GM23338 (cell line): Measurements from ENCODE around the gene MARCHF3. TPM values are rescaled to one million over a fixed set of nuclear protein-coding genes. Genes with fewer than 3 reads are reported as not detected.

Experiments
- ATAC-seq: fragments of 200-7000 bp; cut with Tn5 transposase; 3 replicates; pipeline ENCODE4 v1.9.1; 2020
- DNase-seq: peaks from one replicate; pipeline ENCODE4 v3.0.0-alpha.2; 2015; ENCODE audit warnings: low spot score
- H2AFZ ChIP-seq: fragments of 200-600 bp; sonication (generic); 2 replicates; pipeline ENCODE4 v1.8.0; 2016; ENCODE audit warnings: antibody characterized with exemption, mild to moderate bottlenecking, moderate library complexity
- H3F3A ChIP-seq: fragments of 200-600 bp; sonication (generic); replicated peaks from 2 replicates; pipeline ENCODE4 v1.8.0; 2017; ENCODE audit warnings: antibody characterized with exemption, mixed run types, low read depth
- H3K27ac ChIP-seq: fragments of 200-600 bp; sonication (generic); 2 replicates; pipeline ENCODE4 v1.6.1; 2016; ENCODE audit warnings: low read depth
- H3K27me3 ChIP-seq: fragments of 200-600 bp; sonication (generic); 2 replicates; pipeline ENCODE4 v1.8.0; 2016; ENCODE audit warnings: mild to moderate bottlenecking, mixed run types, moderate library complexity; ENCODE audit not compliant: insufficient read depth
- H3K36me3 ChIP-seq: fragments of 200-600 bp; sonication (generic); 2 replicates; pipeline ENCODE4 v1.8.0; 2016; ENCODE audit warnings: mild to moderate bottlenecking; ENCODE audit not compliant: insufficient read depth
- H3K4me1 ChIP-seq: fragments of 200-600 bp; sonication (generic); 2 replicates; pipeline ENCODE4 v1.8.0; 2016; ENCODE audit warnings: mild to moderate bottlenecking, moderate library complexity; ENCODE audit not compliant: insufficient read depth
- H3K4me2 ChIP-seq: fragments of 200-600 bp; sonication (generic); 2 replicates; pipeline ENCODE4 v1.7.1; 2017; ENCODE audit warnings: mixed run types
- H3K4me3 ChIP-seq: fragments of 200-600 bp; sonication (generic); 2 replicates; pipeline ENCODE4 v1.6.1; 2016; ENCODE audit warnings: mixed run types
- H3K79me2 ChIP-seq: fragments of 200-600 bp; sonication (generic); replicated peaks from 2 replicates; pipeline ENCODE4 v1.8.0; 2017; ENCODE audit warnings: mild to moderate bottlenecking; ENCODE audit not compliant: insufficient read depth
- H3K9me2 ChIP-seq: fragments of 200-600 bp; sonication (generic); 2 replicates; pipeline ENCODE4 v1.8.0; 2017; ENCODE audit not compliant: insufficient read depth
- H4K20me1 ChIP-seq: fragments of 200-600 bp; sonication (generic); replicated peaks from 2 replicates; pipeline ENCODE4 v1.8.0; 2017; ENCODE audit warnings: mild to moderate bottlenecking; ENCODE audit not compliant: insufficient read depth
- H3K27ac Mint-ChIP-seq: 2 replicates; pipeline ENCODE4 v1.8.0; 2020; ENCODE audit warnings: inconsistent platforms, mild to moderate bottlenecking, moderate library complexity, mixed read lengths
- H3K27me3 Mint-ChIP-seq: 3 replicates; pipeline ENCODE4 v1.8.0; 2022; ENCODE audit warnings: low read depth, mild to moderate bottlenecking, moderate library complexity, mixed read lengths, inconsistent platforms; ENCODE audit not compliant: insufficient read depth, poor library complexity
- H3K36me3 Mint-ChIP-seq: 3 replicates; pipeline ENCODE4 v1.8.0; 2021; ENCODE audit warnings: low read depth, mild to moderate bottlenecking, inconsistent platforms, moderate library complexity, mixed read lengths
- H3K4me1 Mint-ChIP-seq: 3 replicates; pipeline ENCODE4 v1.8.0; 2020; ENCODE audit warnings: mild to moderate bottlenecking, inconsistent platforms, mixed read lengths
- H3K4me3 Mint-ChIP-seq: 3 replicates; pipeline ENCODE4 v1.8.0; 2021; ENCODE audit warnings: moderate library complexity, mild to moderate bottlenecking, inconsistent platforms, mixed read lengths
- H3K9me3 Mint-ChIP-seq: 3 replicates; pipeline ENCODE4 v1.8.0; 2020; ENCODE audit warnings: moderate library complexity, mild to moderate bottlenecking, inconsistent platforms, mixed read lengths
- CREB1 ChIP-seq: fragments of 250-450 bp; sonication (Bioruptor Pico); IDR thresholded peaks from 2 replicates; pipeline ENCODE4 v1.5.0; 2020; ENCODE audit warnings: low read depth, mild to moderate bottlenecking, moderate library complexity
- CTCF ChIP-seq, 2 experiments: fragments of 200-600 bp in 1 of 2; sonication (generic) in 1 of 2; conservative IDR thresholded peaks; 2 replicates each; pipeline versions ENCODE4 v1.5.1 to v1.6.1; 2016 to 2017; ENCODE audit warnings: antibody characterized with exemption in 2 of 2, low read depth in 2 of 2, mild to moderate bottlenecking in 2 of 2, moderate library complexity in 1 of 2
- EZH2phosphoT487 ChIP-seq: fragments of 200-600 bp; sonication (generic); IDR thresholded peaks from one replicate; pipeline ENCODE4 v1.8.1; 2018; ENCODE audit warnings: antibody characterized with exemption; ENCODE audit not compliant: unreplicated experiment
- POLR2AphosphoS5 ChIP-seq: IDR thresholded peaks from 2 replicates; pipeline ENCODE4 v1.6.1; 2016; ENCODE audit warnings: antibody characterized with exemption, low read depth
- REST ChIP-seq: IDR thresholded peaks from one replicate; pipeline ENCODE4 v1.6.1; 2018; ENCODE audit warnings: antibody characterized with exemption; ENCODE audit not compliant: unreplicated experiment
- STAT1 ChIP-seq: IDR thresholded peaks from one replicate; pipeline ENCODE4 v1.6.1; 2016; ENCODE audit warnings: antibody characterized with exemption; ENCODE audit not compliant: unreplicated experiment
- ZNF114 ChIP-seq: fragments of 250-450 bp; sonication (Bioruptor Pico); IDR thresholded peaks from 2 replicates; pipeline ENCODE4 v1.5.0; 2020; ENCODE audit warnings: mild to moderate bottlenecking, moderate library complexity
- ZNF331 ChIP-seq: fragments of 250-450 bp; sonication (Bioruptor Pico); IDR thresholded peaks from 2 replicates; pipeline ENCODE4 v1.5.0; 2020; ENCODE audit warnings: low read depth, mild to moderate bottlenecking, moderate library complexity
- polyA plus RNA-seq: library from polyadenylated mRNA; unstranded; fragments of >200 nt; fragmentation: Nextera tagmentation; extraction: Ambion mirVana; gene quantifications from 2 replicates; pipeline ENCODE4 v1.2.1, GENCODE V29; 2016
- total RNA-seq: library from RNA; depleted of rRNA; stranded (reverse); fragments of >200 nt; shearing (Covaris generic); gene quantifications from 2 replicates; pipeline ENCODE4 v1.2.3, GENCODE V29; 2014

The MARCHF3 gene
- total and polyA plus RNA-seq, 2 experiments from 2014 or later: 7.0 to 12.7 TPM

DNA sequence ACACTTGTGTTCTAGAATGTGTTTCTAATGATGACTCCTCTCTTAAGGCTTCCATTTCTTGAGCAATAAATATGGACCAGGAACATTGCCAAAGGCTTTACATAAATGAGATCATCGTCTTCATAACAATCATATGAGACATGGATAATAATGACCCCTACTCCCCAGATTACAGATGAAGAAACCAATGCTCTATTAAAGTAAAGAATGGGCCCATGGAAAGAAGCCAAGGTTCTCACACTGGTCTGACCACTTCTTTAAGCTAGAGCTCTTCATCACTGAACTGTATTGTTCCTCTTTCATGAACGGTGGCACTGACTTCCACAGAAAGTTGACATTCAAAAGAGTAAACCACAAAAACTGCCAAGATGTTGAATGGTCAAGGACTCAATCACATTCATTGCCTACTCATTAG is 65.3 kb downstream of the MARCHF3 start:
- H2AFZ ChIP-seq: no peak overlapping the region
- no peaks in the 10 kb centered on the region for H3K9me2 ChIP-seq
- DNase-seq (no peak), ATAC-seq (no peak)
- no peak overlapping the region for H3K4me3 ChIP-seq
- Mint-ChIP-seq H3K4me3 (no peak overlapping the region), H3K4me1 (peaks cover 22% of the 10 kb centered on the region), H3K36me3 (no peaks in the 10 kb centered on the region), H3K27me3 (no peaks in the 10 kb centered on the region), H3K27ac (no peak overlapping the region), H3K9me3 (no peaks in the 10 kb centered on the region)
- H3K27me3 ChIP-seq: no peaks in the 10 kb centered on the region
- no peak for TF ChIP-seq CREB1 (CRISPR knock-in tag)
- TF ChIP-seq EZH2phosphoT487: no peak
- TF ChIP-seq ZNF331: no peak
- TF ChIP-seq REST: no peak
- TF ChIP-seq STAT1: no peak
- TF ChIP-seq ZNF114 (CRISPR knock-in tag): no peak
- TF ChIP-seq POLR2AphosphoS5: no peak
- H3K4me1 ChIP-seq: peaks cover 8% of the 10 kb centered on the region
- no peaks in the 10 kb centered on the region for H3K79me2 ChIP-seq
- no peaks in the 10 kb centered on the region for H3F3A ChIP-seq
- H3K27ac ChIP-seq: no peak overlapping the region
- H3K36me3 ChIP-seq: no peaks in the 10 kb centered on the region
- no peaks in the 10 kb centered on the region for H4K20me1 ChIP-seq
- H3K4me2 ChIP-seq: no peak overlapping the region

- H3K4me3 Mint-ChIP-seq: no peak overlapping the region
- no peak overlapping the region for H3K27ac Mint-ChIP-seq
- ATAC-seq (no peak), DNase-seq (no peak)
- Histone ChIP-seq H3F3A (no peaks in the 10 kb centered on the region), H3K36me3 (no peaks in the 10 kb centered on the region), H3K9me2 (no peaks in the 10 kb centered on the region), H3K79me2 (no peaks in the 10 kb centered on the region), H4K20me1 (no peaks in the 10 kb centered on the region), H3K4me2 (no peak overlapping the region), H3K27me3 (no peaks in the 10 kb centered on the region), H3K27ac (peak overlapping the region; percentile 11; the same call in 1 of the 2 replicates), H2AFZ (no peak overlapping the region), H3K4me3 (no peak overlapping the region), H3K4me1 (no peaks in the 10 kb centered on the region)
- no peaks in the 10 kb centered on the region for H3K36me3 Mint-ChIP-seq
- no peaks in the 10 kb centered on the region for H3K9me3 Mint-ChIP-seq
- TF ChIP-seq CTCF (conservative IDR thresholded peaks at IDR 0.05; ENCODE audit: low read depth in 2 of 2) (peak in 1 of 2 experiments; percentile 15; a peak in 1 of 4 replicates), CREB1 (CRISPR knock-in tag) (no peak)
- no peaks in the 10 kb centered on the region for H3K27me3 Mint-ChIP-seq
- H3K4me1 Mint-ChIP-seq: peaks cover 16% of the 10 kb centered on the region; the same call in 2 of the 3 replicates
Measured at GRCh38 chr5:126963822-126964375, 66.5 kb downstream of the MARCHF3 start.
